CD14-positive monocyte (primary cell): Measurements from ENCODE around the gene PARP8. TPM values are rescaled to one million over a fixed set of nuclear protein-coding genes. Genes with fewer than 3 reads are reported as not detected.

Experiments used
- DNase-seq, 3 donors: peaks; one replicate each; pipeline ENCODE4 v3.0.0-alpha.2; 2011 to 2022
- H2AFZ ChIP-seq: 2 replicates; pipeline ENCODE4 v1.6.0; 2012; ENCODE audit warnings: mild to moderate bottlenecking, low read depth, low read length, inconsistent platforms; ENCODE audit not compliant: insufficient read depth, poor library complexity, severe bottlenecking
- H3K27ac ChIP-seq, 2 donors: 1 replicate in 1 of 2; 2 replicates in 1 of 2; pipeline ENCODE4 v1.5.1; 2012 to 2013; ENCODE audit warnings: low read length in 2 of 2, control low read depth in 1 of 2, inconsistent platforms in 1 of 2, low read depth in 1 of 2, mild to moderate bottlenecking in 1 of 2
- H3K27me3 ChIP-seq, 2 donors: one replicate each; pipeline versions ENCODE4 v1.6.0 to v1.6.1; 2011 to 2013; ENCODE audit warnings: low read length in 2 of 2; ENCODE audit not compliant: control insufficient read depth in 2 of 2, insufficient read depth in 2 of 2
- H3K36me3 ChIP-seq, 2 donors: replicated peaks in 1 of 2; 1 replicate in 1 of 2; 2 replicates in 1 of 2; pipeline versions ENCODE4 v1.5.1 to v1.6.1; 2012 to 2013; ENCODE audit warnings: low read length in 2 of 2, control low read depth in 1 of 2, inconsistent platforms in 1 of 2, mild to moderate bottlenecking in 1 of 2; ENCODE audit not compliant: insufficient read depth in 2 of 2, control insufficient read depth in 1 of 2
- H3K4me1 ChIP-seq, 2 donors: 1 replicate in 1 of 2; 2 replicates in 1 of 2; pipeline versions ENCODE4 v1.5.1 to v1.6.1; 2012 to 2013; ENCODE audit warnings: low read length in 2 of 2, control low read depth in 1 of 2, inconsistent platforms in 1 of 2, mild to moderate bottlenecking in 1 of 2, moderate library complexity in 1 of 2; ENCODE audit not compliant: insufficient read depth in 2 of 2, control insufficient read depth in 1 of 2
- H3K4me2 ChIP-seq: replicated peaks from 2 replicates; pipeline ENCODE3; 2012; ENCODE audit warnings: low read length, moderate library complexity, mild to moderate bottlenecking; ENCODE audit not compliant: poor library complexity, severe bottlenecking; ENCODE audit errors: extremely low read depth
- H3K4me3 ChIP-seq, 3 experiments: fragments of 200-600 bp in 1 of 3; sonication (generic) in 1 of 3; replicated peaks in 1 of 3; 1 replicate in 2 of 3; 2 replicates in 1 of 3; pipeline ENCODE4 v1.5.1; 2011 to 2013; ENCODE audit warnings: low read length in 3 of 3, mild to moderate bottlenecking in 3 of 3, control low read depth in 2 of 3, low read depth in 2 of 3, inconsistent platforms in 1 of 3, moderate library complexity in 1 of 3
- H3K79me2 ChIP-seq: 2 replicates; pipeline ENCODE4 v1.6.0; 2012; ENCODE audit warnings: mild to moderate bottlenecking, control low read depth, inconsistent platforms, low read length, moderate library complexity; ENCODE audit not compliant: insufficient read depth
- H3K9ac ChIP-seq: 2 replicates; pipeline ENCODE4 v1.6.0; 2017; ENCODE audit warnings: low read length, mild to moderate bottlenecking; ENCODE audit not compliant: insufficient read depth, poor library complexity, severe bottlenecking
- H3K9me3 ChIP-seq, 2 donors: replicated peaks in 1 of 2; 1 replicate in 1 of 2; 2 replicates in 1 of 2; pipeline versions ENCODE4 v1.5.1 to v1.6.1; 2012 to 2013; ENCODE audit warnings: low read length in 2 of 2, control low read depth in 1 of 2; ENCODE audit not compliant: control insufficient read depth in 1 of 2, insufficient read depth in 1 of 2
- H4K20me1 ChIP-seq: 2 replicates; pipeline ENCODE4 v1.6.0; 2012; ENCODE audit warnings: mild to moderate bottlenecking, low read length, control low read depth, moderate library complexity; ENCODE audit not compliant: insufficient read depth
- H3K27ac Mint-ChIP-seq, 7 donors: one replicate each; pipeline ENCODE4 v1.8.0; 2020; ENCODE audit warnings: mild to moderate bottlenecking in 7 of 7, mixed read lengths in 7 of 7, moderate library complexity in 6 of 7, inconsistent platforms in 2 of 7
- H3K27me3 Mint-ChIP-seq, 3 donors: one replicate each; pipeline ENCODE4 v1.8.0; 2021 to 2022; ENCODE audit warnings: low read depth in 3 of 3, mild to moderate bottlenecking in 3 of 3, mixed read lengths in 3 of 3, moderate library complexity in 3 of 3, inconsistent platforms in 1 of 3
- H3K36me3 Mint-ChIP-seq, 2 donors: one replicate each; pipeline ENCODE4 v1.8.0; 2020; ENCODE audit warnings: mixed read lengths in 2 of 2, inconsistent platforms in 1 of 2, mild to moderate bottlenecking in 1 of 2
- H3K4me1 Mint-ChIP-seq: one replicate; pipeline ENCODE4 v1.8.0; 2020; ENCODE audit warnings: mild to moderate bottlenecking, mixed read lengths
- H3K4me3 Mint-ChIP-seq, 2 donors: one replicate each; pipeline ENCODE4 v1.8.0; 2020; ENCODE audit warnings: mild to moderate bottlenecking in 2 of 2, mixed read lengths in 2 of 2, moderate library complexity in 1 of 2
- H3K9me3 Mint-ChIP-seq, 7 donors: one replicate each; pipeline ENCODE4 v1.8.0; 2020 to 2022; ENCODE audit warnings: mixed read lengths in 7 of 7, mild to moderate bottlenecking in 6 of 7, moderate library complexity in 6 of 7, inconsistent platforms in 2 of 7
- WGBS: methylation state at CpG from one replicate; pipeline ENCODE4 v1.1.5; 2013; ENCODE audit warnings: missing lambda C conversion rate; ENCODE audit not compliant: insufficient coverage; 5-methylcytosine and 5-hydroxymethylcytosine counted together
- intact Hi-C, 2 donors: fragments of 100-400 bp; cut with micrococcal nuclease; formaldehyde crosslinking; loops; one replicate each; pipeline versions ENCODE4 v1.15.0 to v1.15.1; 2023
- polyA plus RNA-seq, 3 donors: library from polyadenylated mRNA; depleted of rRNA in 1 of 3; unstranded in 2 of 3; stranded (reverse) in 1 of 3; fragments of 300-500 nt in 2 of 3; fragments of >200 nt in 1 of 3; fragmentation: Illumina TruSeq in 2 of 3; gene quantifications; 1 replicate in 2 of 3; 2 replicates in 1 of 3; pipeline ENCODE4 v1.2.3, GENCODE V29; 2012 to 2021
- TF ChIP-seq, protein P1 (sequence below): fragments of 200-600 bp; IDR thresholded peaks from one replicate; pipeline ENCODE4 v1.8.0; 2022; ENCODE audit warnings: antibody characterized with exemption, mild to moderate bottlenecking

PARP8 gene
- polyA plus RNA-seq, 3 donors = 27.5 to 170 (median 40.6) TPM

DNA sequence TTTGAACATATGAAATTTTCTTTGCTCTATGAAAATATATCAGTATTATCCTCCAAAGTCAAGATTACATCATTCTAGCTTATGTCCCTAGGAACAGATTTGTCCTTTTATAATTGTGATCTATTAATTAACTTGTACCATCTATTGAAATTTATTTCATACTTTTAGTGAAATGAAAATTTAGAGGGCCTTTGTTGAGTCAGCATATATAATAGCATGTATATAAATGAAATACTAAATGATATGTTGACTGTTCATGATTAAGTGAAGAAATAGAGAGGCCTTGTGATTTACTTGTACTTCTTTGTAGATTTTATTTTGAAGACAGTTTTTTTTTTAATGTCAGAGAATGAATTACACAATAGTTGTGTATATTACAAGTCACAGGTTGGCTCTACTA is 86.4 kb downstream of the PARP8 start:
- no peaks in the 10 kb centered on the region for H3K27me3 Mint-ChIP-seq
- peaks cover 19 to 33% of the 10 kb centered on the region in 2 donors for H3K36me3 Mint-ChIP-seq
- Histone ChIP-seq H3K9ac (no peak overlapping the region), H2AFZ (no peak overlapping the region), H3K4me3 (no peak overlapping the region), H4K20me1 (peaks cover 61% of the 10 kb centered on the region), H3K9me3 (no peaks in the 10 kb centered on the region), H3K4me2 (no peak overlapping the region), H3K79me2 (peaks cover 78% of the 10 kb centered on the region), H3K27ac (no peak overlapping the region), H3K4me1 (peaks cover 4 to 7% of the 10 kb centered on the region in 2 donors), H3K36me3 (peaks cover 12 to 15% of the 10 kb centered on the region in 2 donors), H3K27me3 (no peaks in the 10 kb centered on the region)
- H3K9me3 Mint-ChIP-seq = peaks cover 0 to 2% (median 0%) of the 10 kb centered on the region in 7 donors
- no peak overlapping the region for H3K27ac Mint-ChIP-seq
- DNase-seq = no peak
- no peak overlapping the region for H3K4me3 Mint-ChIP-seq
- TF ChIP-seq, protein P1, sequence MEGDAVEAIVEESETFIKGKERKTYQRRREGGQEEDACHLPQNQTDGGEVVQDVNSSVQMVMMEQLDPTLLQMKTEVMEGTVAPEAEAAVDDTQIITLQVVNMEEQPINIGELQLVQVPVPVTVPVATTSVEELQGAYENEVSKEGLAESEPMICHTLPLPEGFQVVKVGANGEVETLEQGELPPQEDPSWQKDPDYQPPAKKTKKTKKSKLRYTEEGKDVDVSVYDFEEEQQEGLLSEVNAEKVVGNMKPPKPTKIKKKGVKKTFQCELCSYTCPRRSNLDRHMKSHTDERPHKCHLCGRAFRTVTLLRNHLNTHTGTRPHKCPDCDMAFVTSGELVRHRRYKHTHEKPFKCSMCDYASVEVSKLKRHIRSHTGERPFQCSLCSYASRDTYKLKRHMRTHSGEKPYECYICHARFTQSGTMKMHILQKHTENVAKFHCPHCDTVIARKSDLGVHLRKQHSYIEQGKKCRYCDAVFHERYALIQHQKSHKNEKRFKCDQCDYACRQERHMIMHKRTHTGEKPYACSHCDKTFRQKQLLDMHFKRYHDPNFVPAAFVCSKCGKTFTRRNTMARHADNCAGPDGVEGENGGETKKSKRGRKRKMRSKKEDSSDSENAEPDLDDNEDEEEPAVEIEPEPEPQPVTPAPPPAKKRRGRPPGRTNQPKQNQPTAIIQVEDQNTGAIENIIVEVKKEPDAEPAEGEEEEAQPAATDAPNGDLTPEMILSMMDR = no peak
- intact Hi-C loops = no loop called here
- H3K4me1 Mint-ChIP-seq = peaks cover 23% of the 10 kb centered on the region

DNA sequence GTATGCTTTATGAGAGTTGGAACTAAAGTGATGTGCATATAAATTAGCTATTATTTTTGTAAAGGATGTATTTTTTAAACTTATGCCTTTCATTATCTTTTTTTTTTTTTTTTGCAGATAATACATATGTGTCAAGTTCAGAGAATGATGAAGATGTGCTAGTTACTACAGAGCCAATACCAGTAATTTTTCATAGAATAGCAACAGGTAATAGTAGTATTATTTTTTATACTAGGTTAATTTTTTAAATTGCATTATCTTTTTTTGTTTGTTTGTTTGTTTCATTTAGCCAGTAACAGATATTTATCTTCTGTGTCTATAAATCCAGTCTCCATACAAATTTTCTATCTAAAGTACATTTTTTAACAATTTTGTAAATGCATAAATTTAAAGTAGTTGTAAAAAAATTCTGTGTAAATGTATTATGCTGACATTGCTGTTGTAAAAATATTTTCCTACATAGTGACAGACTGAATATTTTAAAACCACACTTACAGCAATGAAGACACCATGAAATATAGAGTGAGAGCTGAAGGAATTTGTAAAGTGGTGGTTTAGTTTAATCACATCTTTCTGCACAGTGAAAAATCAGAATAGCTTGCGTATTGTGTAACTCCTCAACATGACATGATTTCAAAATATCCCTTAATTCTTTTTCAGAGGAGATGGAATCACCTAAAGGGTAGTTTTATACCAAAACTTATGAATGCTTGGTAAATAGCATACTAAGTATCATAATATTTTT is 93.3 kb downstream of the PARP8 start:
- Histone ChIP-seq H3K4me2 (no peak overlapping the region), H3K27me3 (no peaks in the 10 kb centered on the region), H4K20me1 (peaks cover 80% of the 10 kb centered on the region), H3K9me3 (no peaks in the 10 kb centered on the region), H3K27ac (peak overlapping the region in 1 of 2 donors; percentile 14), H3K36me3 (peaks cover 42 to 76% of the 10 kb centered on the region in 2 donors), H3K4me3 (no peak overlapping the region), H2AFZ (no peak overlapping the region), H3K79me2 (peaks cover 81% of the 10 kb centered on the region), H3K4me1 (peaks cover 0 to 4% of the 10 kb centered on the region in 2 donors), H3K9ac (no peak overlapping the region)
- no peaks in the 10 kb centered on the region for H3K27me3 Mint-ChIP-seq
- H3K4me3 Mint-ChIP-seq = no peak overlapping the region
- TF ChIP-seq, protein P1 = no peak
- H3K4me1 Mint-ChIP-seq = peaks cover 20% of the 10 kb centered on the region
- H3K9me3 Mint-ChIP-seq = no peaks in the 10 kb centered on the region
- no CpG with 5 or more reads among the region's 1 CpG for WGBS
- intact Hi-C loops = no loop called here
- no peak overlapping the region for H3K27ac Mint-ChIP-seq
- DNase-seq = no peak
- peaks cover 46 to 71% of the 10 kb centered on the region in 2 donors for H3K36me3 Mint-ChIP-seq
